Heart left ventricle (tissue), 16 donors: ENCODE results near the gene NSMCE3. TPM values are rescaled to one million over a fixed set of nuclear protein-coding genes. Genes with fewer than 3 reads are reported as not detected.

ENCODE experiments used
- ATAC-seq, 4 donors: fragments of 200-7000 bp; cut with Tn5 transposase; one replicate each; pipeline ENCODE4 v1.9.1; 2020 to 2022; ENCODE audit warnings: moderate library complexity in 4 of 4, mild to moderate bottlenecking in 3 of 4, moderate number of reproducible peaks in 1 of 4
- DNase-seq, 5 donors: peaks; one replicate each; pipeline ENCODE4 v3.0.0-alpha.2; 2020
- H3K27ac ChIP-seq, 12 donors: fragments of 200-600 bp; sonication (generic) in 4 of 12; one replicate each; pipeline versions ENCODE4 v1.5.0 to v1.8.0; 2016 to 2022; ENCODE audit warnings: mild to moderate bottlenecking in 2 of 12
- H3K27me3 ChIP-seq, 9 donors: fragments of 200-600 bp; sonication (generic) in 2 of 9; one replicate each; pipeline versions ENCODE4 v1.5.1 to v1.8.0; 2016 to 2022; ENCODE audit warnings: mild to moderate bottlenecking in 3 of 9
- H3K36me3 ChIP-seq, 9 donors: fragments of 200-600 bp; sonication (generic) in 2 of 9; one replicate each; pipeline versions ENCODE4 v1.5.0 to v1.8.0; 2018 to 2022; ENCODE audit warnings: mild to moderate bottlenecking in 2 of 9
- H3K4me1 ChIP-seq, 12 donors: fragments of 200-600 bp; sonication (generic) in 4 of 12; one replicate each; pipeline versions ENCODE4 v1.5.0 to v1.8.0; 2016 to 2022; ENCODE audit warnings: mild to moderate bottlenecking in 3 of 12
- H3K4me3 ChIP-seq, 12 donors: fragments of 200-600 bp; sonication (generic) in 4 of 12; one replicate each; pipeline versions ENCODE4 v1.5.0 to v1.8.0; 2017 to 2022; ENCODE audit warnings: mild to moderate bottlenecking in 9 of 12, moderate library complexity in 4 of 12
- H3K9me3 ChIP-seq, 12 donors: fragments of 200-600 bp; sonication (generic) in 4 of 12; one replicate each; pipeline versions ENCODE4 v1.5.0 to v1.8.0; 2016 to 2022; ENCODE audit warnings: mild to moderate bottlenecking in 1 of 12
- CTCF ChIP-seq, 12 donors: fragments of 200-600 bp; sonication (generic) in 4 of 12; IDR thresholded peaks; one replicate each; pipeline versions ENCODE4 v1.5.0 to v1.8.0; 2018 to 2022; ENCODE audit warnings: antibody characterized with exemption in 12 of 12, mild to moderate bottlenecking in 5 of 12
- POLR2A ChIP-seq, 2 donors: fragments of 450-650 bp; IDR thresholded peaks; one replicate each; pipeline ENCODE4 v1.6.1; 2017; ENCODE audit warnings: antibody characterized with exemption in 2 of 2, mild to moderate bottlenecking in 2 of 2, moderate library complexity in 2 of 2
- WGBS, 4 donors: extraction: QIAGEN DNeasy Blood & Tissue Kit in 2 of 4; methylation state at CpG; one replicate each; pipeline versions ENCODE4 v1.1.5 to v1.1.7; 2013 to 2018; 5-methylcytosine and 5-hydroxymethylcytosine counted together
- intact Hi-C, 10 donors: fragments of 100-400 bp; cut with DNase I; formaldehyde crosslinking; loops; one replicate each; pipeline versions ENCODE4 v1.11.1 to v1.14.2; 2022
- polyA plus RNA-seq, 2 donors: library from polyadenylated mRNA; stranded (reverse); fragments of 200-250 nt; gene quantifications; one replicate each; pipeline ENCODE4 v1.2.3, GENCODE V29; 2013
- total RNA-seq, 9 donors: library from RNA; depleted of rRNA in 2 of 9; stranded (reverse); fragments of >200 nt in 2 of 9; fragmentation: NEBNext Ultra II Directional in 3 of 9; extraction: Animal tissue kit (Norgen Biotek cat#: 25700) in 3 of 9; gene quantifications; one replicate each; pipeline versions ENCODE4 v1.1.0 to v1.2.4, GENCODE V29; 2016 to 2023
- donor health status: ischemic (EF 13 %, LVEDD 7.1; RV severe dilation, severe dysfunction).
- donor health status: healthy with polysubstance abuse.
- donor health status: DM: no; HTN: yes; CAD: no.
- donor health status: DM: no; HTN: no; CAD: no.
- donor health status: ischemic (EF 25% LVEDD 6.9; RV normal size, moderate dysfunction).
- donor health status: ischemic (EF 25% LVEDD 5.7; RV mildly dilated, moderate dysfunction).
- donor health status: healthy.
- donor health status: DM: yes; HTN: yes; CAD: no.
- donor health status: ischemic (EF 35%, LVEDD 5.7; RV mildly dilated, moderate dysfunction).
- donor health status: nonischemic (EF 11% LVEDD 7.7; RV severe dilation, severe dysfunction).
- donor health status: DM: yes; HTN: yes; CAD: no.
- donor health status: PGD.
- donor health status: ischemic (EF 29% LVEDD 5.4; RV normal size, mild dysfunction).
- donor health status: nonischemic (EF 23%, LVEDD 6.1; RV moderate dilation, normal function).

Gene NSMCE3
- total and polyA plus RNA-seq, 11 donors: 6.0 to 10.2 (median 6.8) TPM

- intact Hi-C loops: no loop called here
- TF ChIP-seq CTCF (IDR thresholded peaks at IDR 0.05) (no peak), POLR2A (IDR thresholded peaks at IDR 0.05) (no peak)
These were observed 8.9 kb upstream of the NSMCE3 start for GRCh38 chr15:29278436-29279105.

GRCh38 chr15:29276366-29276765 lies 6.7 kb upstream of the NSMCE3 start:
- DNase-seq (no peak), ATAC-seq (no peak)
- no peak overlapping the region for H3K4me3 ChIP-seq
- intact Hi-C loops: no loop called here
- peaks cover 0 to 3% (median 0%) of the 10 kb centered on the region in 9 donors for H3K27me3 ChIP-seq
- H3K4me1 ChIP-seq: no peaks in the 10 kb centered on the region
- TF ChIP-seq CTCF (IDR thresholded peaks at IDR 0.05) (no peak), POLR2A (IDR thresholded peaks at IDR 0.05) (no peak)
- no peaks in the 10 kb centered on the region for H3K36me3 ChIP-seq
- no peak overlapping the region for H3K27ac ChIP-seq
- H3K9me3 ChIP-seq: no peaks in the 10 kb centered on the region
- WGBS, 4 donors: 82 to 89% (median 87%) methylated on average over 2 of the region's 2 CpGs

More at GRCh38 chr15:29278436-29279105, 8.9 kb upstream of the NSMCE3 start:
- Histone ChIP-seq H3K4me1 (no peaks in the 10 kb centered on the region), H3K36me3 (no peaks in the 10 kb centered on the region), H3K27ac (no peak overlapping the region), H3K4me3 (no peak overlapping the region), H3K9me3 (no peaks in the 10 kb centered on the region), H3K27me3 (peaks cover 0 to 10% (median 0%) of the 10 kb centered on the region in 9 donors)
- ATAC-seq: no peak
- no peak for DNase-seq
- WGBS, 4 donors: 70 to 86% (median 75%) methylated on average over 3 of the region's 3 CpGs

- H3K27ac ChIP-seq: no peak overlapping the region
- WGBS, 4 donors: 83 to 96% (median 90%) methylated on average over 1 of the region's 1 CpG
- no peaks in the 10 kb centered on the region for H3K36me3 ChIP-seq
- DNase-seq (no peak), ATAC-seq (no peak)
- H3K4me1 ChIP-seq: peaks cover 0 to 2% (median 0%) of the 10 kb centered on the region in 12 donors
- intact Hi-C loops: no loop called here
- TF ChIP-seq POLR2A (IDR thresholded peaks at IDR 0.05): no peak
- TF ChIP-seq CTCF (IDR thresholded peaks at IDR 0.05): no peak
- H3K9me3 ChIP-seq: no peaks in the 10 kb centered on the region
- H3K4me3 ChIP-seq: no peak overlapping the region
- H3K27me3 ChIP-seq: peaks cover 0 to under 1% (median 0%) of the 10 kb centered on the region in 9 donors
These were observed 6.2 kb upstream of the NSMCE3 start for GRCh38 chr15:29275855-29276254.

- 74 to 90% (median 84%) methylated on average over 3 of the region's 3 CpGs for WGBS, 4 donors
- no peak for DNase-seq
- Histone ChIP-seq H3K4me3 (no peak overlapping the region), H3K27ac (no peak overlapping the region), H3K4me1 (peaks cover 0 to 8% (median 4%) of the 10 kb centered on the region in 12 donors), H3K9me3 (no peaks in the 10 kb centered on the region), H3K36me3 (no peaks in the 10 kb centered on the region), H3K27me3 (no peaks in the 10 kb centered on the region)
- no peak for ATAC-seq
- TF ChIP-seq CTCF (IDR thresholded peaks at IDR 0.05) (no peak), POLR2A (IDR thresholded peaks at IDR 0.05) (no peak)
- intact Hi-C loops: no loop called here
These were observed 5.3 kb upstream of the NSMCE3 start for GRCh38 chr15:29274946-29275345.
